GM21528 (cell line): ENCODE data around the gene MAST2.
A peak's percentile ranks its signal among the peaks of the same experiment; 100 is the strongest.

ENCODE experiments used
- ATAC-seq: cut with Tn5 transposase; IDR thresholded peaks from one replicate; pipeline ENCODE4 v1.9.1; 2021; ENCODE audit warnings: mild to moderate bottlenecking, moderate library complexity; ENCODE audit not compliant: unreplicated experiment, low FRiP score

Gene MAST2

GRCh38 chr1:46011121-46011695 is 207.8 kb downstream of the MAST2 start:
- no peak for ATAC-seq

GRCh38 chr1:46012236-46012635 is 208.8 kb downstream of the MAST2 start:
- ATAC-seq: no peak

- no peak for ATAC-seq
These were observed 210.2 kb downstream of the MAST2 start for GRCh38 chr1:46013581-46013980.

DNA sequence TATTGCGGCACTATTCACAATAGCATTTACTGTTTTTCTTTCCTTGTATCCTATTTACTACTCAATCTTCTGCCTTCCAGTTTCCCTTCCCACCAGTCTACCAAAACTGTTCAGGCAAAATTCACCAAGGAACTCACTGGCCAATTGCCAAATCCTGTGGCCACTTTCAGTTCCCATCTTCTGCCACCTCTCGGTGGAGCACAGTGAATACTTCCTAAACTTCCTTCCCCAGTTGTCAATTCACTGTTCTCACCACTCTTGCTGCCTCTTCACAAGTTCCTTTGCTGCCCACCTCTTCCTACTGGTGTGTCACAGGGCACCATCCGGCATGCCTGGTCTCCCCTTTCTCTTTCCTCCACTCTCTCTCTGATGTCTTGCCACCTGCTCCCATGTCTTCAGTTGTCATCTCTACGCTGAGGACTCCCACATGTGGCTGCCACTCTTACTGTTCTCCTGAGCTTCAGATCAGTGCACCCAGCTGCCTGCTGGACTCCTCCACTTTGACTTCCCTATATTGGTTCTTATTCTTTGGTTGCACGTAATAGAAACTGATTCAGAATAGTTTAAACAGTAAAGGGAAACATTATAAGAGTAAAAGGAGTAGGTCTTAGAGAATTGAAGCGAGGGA is 214.6 kb downstream of the MAST2 start:
- no peak for ATAC-seq

DNA sequence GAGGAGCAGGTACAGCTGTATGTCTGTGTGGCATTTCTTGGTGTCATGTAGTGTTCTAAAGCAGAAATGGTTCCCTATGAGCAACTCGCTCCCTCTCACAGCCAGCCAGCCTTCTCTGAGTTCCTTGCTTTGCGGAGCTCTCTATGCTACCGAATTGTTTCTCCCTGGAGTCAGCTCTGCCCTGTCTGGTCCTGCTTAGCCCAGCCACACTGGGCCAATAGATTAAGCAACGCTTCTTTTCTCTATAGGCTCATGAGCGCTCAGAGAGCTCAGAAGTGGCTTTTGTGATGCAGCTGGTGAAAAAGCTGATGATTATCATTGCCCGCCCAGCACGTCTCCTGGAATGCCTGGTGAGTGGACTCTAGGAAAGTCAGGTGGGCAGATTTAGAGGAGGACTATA is 215.9 kb downstream of the MAST2 start:
- ATAC-seq: no peak

DNA sequence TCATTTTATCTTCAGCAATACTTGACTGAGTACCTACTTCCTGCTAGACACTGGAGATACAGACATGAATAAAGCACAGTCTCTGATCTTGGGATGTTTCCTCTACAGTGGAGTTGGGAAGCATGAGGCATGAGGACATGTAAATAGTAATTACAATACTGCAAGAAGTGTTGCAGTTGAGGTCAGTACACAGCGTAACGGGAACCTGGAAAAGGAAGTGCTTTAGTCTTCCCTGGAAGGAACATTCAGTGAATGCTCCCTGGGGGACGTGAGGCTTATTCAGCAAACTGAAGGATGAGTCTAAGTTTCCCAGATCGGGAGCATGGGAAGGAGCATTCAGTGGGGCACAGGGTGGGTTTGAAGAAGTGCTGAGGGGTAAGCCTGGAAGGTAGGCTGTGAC is 216.6 kb downstream of the MAST2 start:
- no peak for ATAC-seq

DNA sequence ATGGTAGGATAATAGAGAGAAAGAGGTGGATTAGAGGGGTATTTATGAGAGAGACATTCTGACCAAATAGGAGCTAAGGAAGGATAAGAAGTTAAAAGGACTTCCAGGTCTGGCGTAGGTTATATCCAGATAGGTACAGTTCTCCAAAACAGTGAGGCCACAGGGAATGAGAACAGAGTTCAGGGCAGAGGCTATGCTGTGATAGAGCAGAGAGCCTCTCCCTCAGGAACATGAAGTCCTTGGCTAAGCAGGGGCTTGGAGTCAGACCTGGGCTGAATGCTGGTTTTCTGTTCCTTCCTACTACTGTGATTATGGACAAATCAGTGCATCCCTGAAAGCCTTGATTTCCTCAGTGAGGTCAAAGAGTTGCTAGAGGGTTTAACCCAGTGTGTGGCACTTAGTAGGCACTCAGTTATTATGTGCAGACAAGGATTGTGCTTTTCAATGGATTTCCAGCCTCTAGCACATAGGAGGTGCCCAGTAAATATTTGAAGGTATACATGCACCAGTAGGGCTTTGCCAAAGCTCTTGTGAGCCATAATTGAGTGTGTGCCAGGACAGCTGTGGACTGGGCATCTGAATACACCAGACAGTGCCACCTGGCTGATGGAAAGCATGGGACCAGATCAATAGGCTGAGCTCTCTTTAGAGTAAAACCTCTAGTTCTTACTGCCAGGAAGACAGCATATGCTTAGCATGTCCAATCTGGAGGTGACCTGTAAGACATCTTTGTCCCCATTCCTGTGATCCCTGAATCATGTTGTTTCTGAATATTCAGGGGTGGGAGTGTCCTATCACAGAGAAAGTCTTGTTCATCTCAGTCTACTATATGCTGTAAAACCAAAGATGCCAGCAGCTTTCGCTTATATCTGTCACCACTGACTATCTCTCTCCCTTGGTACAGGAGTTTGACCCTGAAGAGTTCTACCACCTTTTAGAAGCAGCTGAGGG is 217.9 kb downstream of the MAST2 start:
- ATAC-seq: no peak

DNA sequence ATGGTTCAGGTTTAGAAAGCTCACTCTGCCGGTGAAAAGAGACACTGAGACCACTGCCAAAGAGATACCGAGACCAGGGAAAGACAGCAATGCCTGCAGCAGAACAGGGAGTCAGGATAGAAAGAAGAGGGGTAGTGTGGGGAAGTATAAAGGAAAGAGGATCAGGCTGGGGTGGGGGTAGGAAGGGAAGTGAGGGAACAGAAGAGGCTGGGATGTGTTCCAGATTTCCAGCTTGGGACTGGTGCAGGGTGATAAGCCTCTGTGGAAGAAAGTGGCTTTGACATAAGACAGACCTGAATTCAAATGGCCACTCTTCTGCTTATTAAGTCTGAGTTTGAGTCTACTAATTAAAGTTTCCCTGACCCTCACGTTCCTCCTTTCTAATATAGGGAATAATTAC is 223.1 kb downstream of the MAST2 start:
- ATAC-seq: no peak

- no peak for ATAC-seq
These were observed 224.6 kb downstream of the MAST2 start for GRCh38 chr1:46027788-46028573.

GRCh38 chr1:46030074-46030870 is 226.9 kb downstream of the MAST2 start:
- ATAC-seq: no peak

- ATAC-seq: no peak
These were observed 227.7 kb downstream of the MAST2 start for GRCh38 chr1:46030876-46031660.

GRCh38 chr1:46034601-46035516 is 231.4 kb downstream of the MAST2 start:
- no peak for ATAC-seq

GRCh38 chr1:46036894-46037839 is 233.8 kb downstream of the MAST2 start:
- ATAC-seq: no peak

DNA sequence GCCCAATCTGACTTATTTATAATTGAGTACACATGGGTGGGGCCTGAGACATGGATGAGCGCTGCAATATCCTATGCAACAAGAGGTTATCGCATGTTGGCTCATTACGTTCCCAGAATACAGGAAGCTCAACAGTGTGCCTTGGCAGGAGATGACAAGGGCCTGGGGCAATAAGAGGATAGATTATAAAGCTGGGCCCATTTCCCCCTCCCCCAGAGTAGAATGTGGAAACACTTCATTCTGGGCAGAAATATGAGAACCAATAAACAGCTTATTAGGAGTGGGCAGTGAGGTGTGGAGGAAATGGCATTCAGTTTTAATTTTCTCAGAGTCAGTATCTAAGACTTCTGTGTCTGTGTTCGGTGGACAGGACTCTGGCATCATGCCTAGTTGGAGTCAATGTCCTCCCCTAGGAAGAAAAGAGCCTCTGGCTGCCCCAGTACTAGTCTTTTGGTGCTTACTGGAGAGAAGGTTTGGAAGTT is 236.2 kb downstream of the MAST2 start:
- no peak for ATAC-seq

- no peak for ATAC-seq
These were observed 238.1 kb downstream of the MAST2 start for GRCh38 chr1:46041551-46041950.

- no peak for ATAC-seq
These were observed 238.6 kb downstream of the MAST2 start for GRCh38 chr1:46041974-46042373.

GRCh38 chr1:46043458-46044017 is 240.1 kb downstream of the MAST2 start:
- ATAC-seq: peak; percentile 86
